Measurements from ENCODE around the gene MAPT. TPM values are rescaled to one million over a fixed set of nuclear protein-coding genes. Genes with fewer than 3 reads are reported as not detected.

MAPT gene
- total RNA-seq, 1 donor from 2014 or later, result 3.5 TPM

GRCh38 chr17:45992904-45993303, 98.5 kb downstream of the MAPT start:
- no peak for DNase-seq (ENCODE audit: extremely low spot score, unreplicated experiment)
- no peak for TF ChIP-seq CTCF (conservative IDR thresholded peaks at IDR 0.05)
- Mint-ChIP-seq H3K27me3 (no peaks in the 10 kb centered on the region), H3K36me3 (no peaks in the 10 kb centered on the region), H3K27ac (no peak overlapping the region), H3K4me1 (ENCODE audit: unreplicated experiment) (peaks cover 9% of the 10 kb centered on the region), H3K9me3 (no peaks in the 10 kb centered on the region), H3K4me3 (no peak overlapping the region)

GRCh38 chr17:45993962-45994627, 99.7 kb downstream of the MAPT start:
- no peaks in the 10 kb centered on the region for H3K36me3 Mint-ChIP-seq
- TF ChIP-seq CTCF (conservative IDR thresholded peaks at IDR 0.05), result no peak
- DNase-seq (ENCODE audit: extremely low spot score, unreplicated experiment), result no peak
- H3K4me3 Mint-ChIP-seq, result no peak overlapping the region
- no peaks in the 10 kb centered on the region for H3K9me3 Mint-ChIP-seq
- no peaks in the 10 kb centered on the region for H3K27me3 Mint-ChIP-seq
- H3K4me1 Mint-ChIP-seq (ENCODE audit: unreplicated experiment), result peaks cover 9% of the 10 kb centered on the region
- H3K27ac Mint-ChIP-seq, result no peak overlapping the region

GRCh38 chr17:45994987-45995386, 100.6 kb downstream of the MAPT start:
- TF ChIP-seq CTCF (conservative IDR thresholded peaks at IDR 0.05), result no peak
- Mint-ChIP-seq H3K4me1 (ENCODE audit: unreplicated experiment) (peaks cover 9% of the 10 kb centered on the region), H3K9me3 (no peaks in the 10 kb centered on the region), H3K27me3 (no peaks in the 10 kb centered on the region), H3K4me3 (no peak overlapping the region), H3K36me3 (no peaks in the 10 kb centered on the region), H3K27ac (no peak overlapping the region)
- DNase-seq (ENCODE audit: extremely low spot score, unreplicated experiment), result no peak

- no peaks in the 10 kb centered on the region for H3K9me3 Mint-ChIP-seq
- peaks cover 9% of the 10 kb centered on the region for H3K4me1 Mint-ChIP-seq (ENCODE audit: unreplicated experiment)
- no peaks in the 10 kb centered on the region for H3K36me3 Mint-ChIP-seq
- H3K27ac Mint-ChIP-seq, result no peak overlapping the region
- no peak overlapping the region for H3K4me3 Mint-ChIP-seq
- no peak for TF ChIP-seq CTCF (conservative IDR thresholded peaks at IDR 0.05)
- no peak for DNase-seq (ENCODE audit: extremely low spot score, unreplicated experiment)
- no peaks in the 10 kb centered on the region for H3K27me3 Mint-ChIP-seq
These were observed 101.4 kb downstream of the MAPT start for GRCh38 chr17:45995627-45996270.

GRCh38 chr17:45996282-45996937, 102.1 kb downstream of the MAPT start:
- Mint-ChIP-seq H3K9me3 (no peaks in the 10 kb centered on the region), H3K4me1 (ENCODE audit: unreplicated experiment) (peaks cover 9% of the 10 kb centered on the region), H3K27me3 (no peaks in the 10 kb centered on the region), H3K27ac (no peak overlapping the region), H3K4me3 (no peak overlapping the region), H3K36me3 (no peaks in the 10 kb centered on the region)
- DNase-seq (ENCODE audit: extremely low spot score, unreplicated experiment), result peak; percentile 63
- no peak for TF ChIP-seq CTCF (conservative IDR thresholded peaks at IDR 0.05)
